Prostate gland (tissue), 2 donors: ENCODE measurements around the gene CRKL. TPM values are rescaled to one million over a fixed set of nuclear protein-coding genes. Genes with fewer than 3 reads are reported as not detected.

ENCODE experiments used
- DNase-seq: peaks from one replicate; pipeline ENCODE4 v3.0.0-alpha.2; 2019; ENCODE audit warnings: low spot score
- H3K27ac ChIP-seq, 2 donors: fragments of 200-600 bp; sonication (generic); 2 replicates each; pipeline ENCODE4 v1.5.1; 2017 to 2019
- H3K27me3 ChIP-seq: fragments of 200-600 bp; sonication (generic); replicated peaks from 2 replicates; pipeline ENCODE4 v1.5.1; 2019; ENCODE audit not compliant: insufficient read depth
- H3K36me3 ChIP-seq, 2 donors: fragments of 200-600 bp; sonication (generic); 1 replicate in 1 of 2; 2 replicates in 1 of 2; pipeline versions ENCODE4 v1.5.1 to v1.8.1; 2017 to 2019
- H3K4me1 ChIP-seq: fragments of 200-600 bp; sonication (generic); replicated peaks from 2 replicates; pipeline ENCODE4 v1.5.1; 2019
- H3K4me3 ChIP-seq, 2 donors: fragments of 200-600 bp; sonication (generic); 2 replicates each; pipeline ENCODE4 v1.5.1; 2017 to 2019
- H3K9me3 ChIP-seq: fragments of 200-600 bp; sonication (generic); 2 replicates; pipeline ENCODE4 v1.5.1; 2017
- POLR2A ChIP-seq: fragments of 450-650 bp; IDR thresholded peaks from one replicate; pipeline ENCODE4 v1.6.1; 2016; ENCODE audit warnings: antibody characterized with exemption, mild to moderate bottlenecking
- POLR2AphosphoS5 ChIP-seq: sonication (generic); formaldehyde crosslinking; IDR thresholded peaks from one replicate; pipeline ENCODE4 v1.6.1; 2017; ENCODE audit warnings: antibody characterized with exemption
- WGBS: methylation state at CpG from one replicate; pipeline ENCODE4 v1.1.5; 2018; 5-methylcytosine and 5-hydroxymethylcytosine counted together
- intact Hi-C: fragments of 100-400 bp; cut with DNase I; formaldehyde crosslinking; loops from one replicate; pipeline ENCODE4 v1.14.2; 2022
- total RNA-seq, 2 donors: library from RNA; depleted of rRNA; stranded (reverse); fragments of >200 nt; gene quantifications; one replicate each; pipeline ENCODE4 v1.1.0, GENCODE V29; 2016
- TF ChIP-seq, protein P1 (sequence below), 4 experiments: fragments of 200-600 bp in 2 of 4; fragments of 450-650 bp in 2 of 4; sonication (generic) in 2 of 4; IDR thresholded peaks; 1 replicate in 3 of 4; 2 replicates in 1 of 4; pipeline ENCODE4 v1.5.1; 2016 to 2019; ENCODE audit warnings: antibody characterized with exemption in 4 of 4, mild to moderate bottlenecking in 2 of 4, moderate library complexity in 2 of 4

CRKL gene
- total RNA-seq, 2 donors from 2014 or later: 41.6 to 72.0 TPM

DNA sequence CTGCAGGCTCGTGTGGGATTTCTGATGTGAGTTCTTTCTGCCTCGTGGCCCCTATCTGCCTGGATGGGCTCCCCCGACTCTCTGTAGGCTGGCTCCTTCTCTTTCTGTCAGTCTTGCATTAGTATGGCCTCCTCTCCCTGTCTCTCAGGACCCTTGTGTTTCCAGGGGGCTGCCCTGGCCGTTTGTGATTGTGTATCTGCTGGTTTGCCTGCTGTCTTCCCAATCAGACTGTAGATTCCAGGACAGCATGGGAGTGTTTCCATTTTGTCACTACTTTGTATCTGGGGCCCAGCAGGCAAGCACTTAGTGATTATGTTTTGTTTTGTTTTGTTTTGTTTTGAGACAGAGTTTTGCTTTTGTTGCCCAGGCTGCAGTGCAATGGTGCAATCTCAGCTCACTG lies 32.8 kb upstream of the CRKL start:
- peaks cover 2% of the 10 kb centered on the region for H3K4me1 ChIP-seq
- intact Hi-C loops: no loop called here
- H3K4me3 ChIP-seq: no peak overlapping the region
- 83% methylated on average over 4 of the region's 4 CpGs for WGBS
- H3K27ac ChIP-seq: no peak overlapping the region
- DNase-seq: no peak
- peaks cover 0 to 5% of the 10 kb centered on the region in 2 donors for H3K36me3 ChIP-seq
- no peaks in the 10 kb centered on the region for H3K27me3 ChIP-seq
- no peak for TF ChIP-seq POLR2AphosphoS5
- TF ChIP-seq POLR2A: no peak
- TF ChIP-seq, protein P1, sequence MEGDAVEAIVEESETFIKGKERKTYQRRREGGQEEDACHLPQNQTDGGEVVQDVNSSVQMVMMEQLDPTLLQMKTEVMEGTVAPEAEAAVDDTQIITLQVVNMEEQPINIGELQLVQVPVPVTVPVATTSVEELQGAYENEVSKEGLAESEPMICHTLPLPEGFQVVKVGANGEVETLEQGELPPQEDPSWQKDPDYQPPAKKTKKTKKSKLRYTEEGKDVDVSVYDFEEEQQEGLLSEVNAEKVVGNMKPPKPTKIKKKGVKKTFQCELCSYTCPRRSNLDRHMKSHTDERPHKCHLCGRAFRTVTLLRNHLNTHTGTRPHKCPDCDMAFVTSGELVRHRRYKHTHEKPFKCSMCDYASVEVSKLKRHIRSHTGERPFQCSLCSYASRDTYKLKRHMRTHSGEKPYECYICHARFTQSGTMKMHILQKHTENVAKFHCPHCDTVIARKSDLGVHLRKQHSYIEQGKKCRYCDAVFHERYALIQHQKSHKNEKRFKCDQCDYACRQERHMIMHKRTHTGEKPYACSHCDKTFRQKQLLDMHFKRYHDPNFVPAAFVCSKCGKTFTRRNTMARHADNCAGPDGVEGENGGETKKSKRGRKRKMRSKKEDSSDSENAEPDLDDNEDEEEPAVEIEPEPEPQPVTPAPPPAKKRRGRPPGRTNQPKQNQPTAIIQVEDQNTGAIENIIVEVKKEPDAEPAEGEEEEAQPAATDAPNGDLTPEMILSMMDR (IDR thresholded peaks at IDR 0.05): no peak
- H3K9me3 ChIP-seq: no peaks in the 10 kb centered on the region

DNA sequence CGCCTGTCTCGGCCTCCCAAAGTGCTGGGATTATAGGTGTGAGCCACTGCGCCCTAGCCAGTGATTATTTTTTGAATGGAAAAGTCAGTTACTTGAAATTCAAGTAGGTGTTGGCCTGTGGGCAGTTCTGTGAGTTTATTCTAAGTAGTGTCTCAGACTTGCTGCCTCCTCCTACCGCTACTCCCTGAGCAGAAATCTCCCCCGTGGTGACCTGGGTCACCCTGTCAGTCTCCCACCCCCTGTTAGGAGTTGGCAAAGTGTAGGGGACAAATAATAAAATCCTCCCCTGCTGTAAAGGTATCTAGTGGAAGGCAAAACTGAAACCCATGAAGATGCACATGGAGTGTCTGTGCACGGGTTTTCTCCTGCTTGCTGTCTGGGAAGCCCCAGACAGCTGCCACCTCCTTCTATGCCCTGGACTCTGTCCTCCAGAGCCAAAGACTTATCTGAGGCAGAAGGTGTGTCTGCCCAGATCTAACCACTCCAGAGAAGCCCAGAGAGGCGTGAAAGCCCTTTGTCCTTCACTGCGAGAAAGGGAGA lies 32.1 kb upstream of the CRKL start:
- WGBS: 73% methylated on average over 8 of the region's 8 CpGs
- intact Hi-C loops: no loop called here

DNA sequence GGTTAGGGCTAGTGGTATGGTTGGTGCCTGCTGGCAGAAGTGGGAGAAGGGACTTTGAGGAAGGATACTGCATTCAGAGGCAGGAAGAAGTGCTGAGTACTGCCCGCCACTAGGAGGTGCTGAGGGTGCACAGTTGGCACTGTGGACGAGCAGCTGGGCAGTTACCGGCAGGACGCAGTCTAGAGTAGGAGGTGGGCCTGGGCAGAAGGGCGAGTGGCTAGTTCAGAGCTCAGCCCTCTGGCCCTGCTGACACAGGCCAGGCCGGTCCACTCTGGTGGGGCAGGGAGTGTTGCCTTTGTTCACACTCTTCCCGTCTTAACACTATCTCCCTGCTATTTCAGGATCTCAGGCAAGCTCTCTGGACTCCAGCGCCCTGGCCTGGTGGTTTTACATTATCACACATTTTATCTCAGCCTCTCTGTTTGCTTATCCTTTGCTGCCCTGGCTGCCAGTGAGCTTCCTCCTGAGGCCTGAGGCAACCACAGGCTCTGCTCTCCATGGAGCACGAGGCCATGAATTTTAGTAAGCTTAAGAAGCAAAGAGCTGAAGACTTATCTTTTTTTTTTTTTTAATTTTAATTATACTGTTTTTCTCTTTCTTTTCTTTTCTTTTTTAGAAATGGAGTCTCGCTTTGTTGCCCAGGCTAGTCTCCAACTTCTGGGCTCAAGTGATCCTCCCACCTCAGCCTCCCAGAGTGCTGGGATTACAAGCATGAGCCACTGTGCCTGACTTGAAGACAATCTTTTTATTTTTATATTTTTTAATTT lies 31.5 kb upstream of the CRKL start:
- H3K27ac ChIP-seq: peak overlapping the region; percentile 67 to 69
- peak; percentile 87 for DNase-seq
- H3K9me3 ChIP-seq: no peaks in the 10 kb centered on the region
- peak overlapping the region in 1 of 2 donors; percentile 11 for H3K4me3 ChIP-seq
- no peak for TF ChIP-seq POLR2A
- TF ChIP-seq, protein P1 (IDR thresholded peaks at IDR 0.05): peak; percentile 69 to 96 (median 88)
- peak; percentile 86 for TF ChIP-seq POLR2AphosphoS5
- 17% methylated on average over 10 of the region's 10 CpGs for WGBS
- no peaks in the 10 kb centered on the region for H3K27me3 ChIP-seq
- peaks cover 0 to 5% of the 10 kb centered on the region in 2 donors for H3K36me3 ChIP-seq
- intact Hi-C loops: no loop called here
- peaks cover 2% of the 10 kb centered on the region for H3K4me1 ChIP-seq

More for the DNA sequence above, 32.1 kb upstream of the CRKL start:
- Histone ChIP-seq H3K4me3 (no peak overlapping the region), H3K9me3 (no peaks in the 10 kb centered on the region), H3K4me1 (peaks cover 2% of the 10 kb centered on the region), H3K27ac (peak overlapping the region; percentile 67 to 69), H3K27me3 (no peaks in the 10 kb centered on the region), H3K36me3 (peaks cover 0 to 5% of the 10 kb centered on the region in 2 donors)
- DNase-seq: no peak
- TF ChIP-seq, protein P1 (IDR thresholded peaks at IDR 0.05): no peak
- TF ChIP-seq POLR2AphosphoS5 (no peak), POLR2A (no peak)

DNA sequence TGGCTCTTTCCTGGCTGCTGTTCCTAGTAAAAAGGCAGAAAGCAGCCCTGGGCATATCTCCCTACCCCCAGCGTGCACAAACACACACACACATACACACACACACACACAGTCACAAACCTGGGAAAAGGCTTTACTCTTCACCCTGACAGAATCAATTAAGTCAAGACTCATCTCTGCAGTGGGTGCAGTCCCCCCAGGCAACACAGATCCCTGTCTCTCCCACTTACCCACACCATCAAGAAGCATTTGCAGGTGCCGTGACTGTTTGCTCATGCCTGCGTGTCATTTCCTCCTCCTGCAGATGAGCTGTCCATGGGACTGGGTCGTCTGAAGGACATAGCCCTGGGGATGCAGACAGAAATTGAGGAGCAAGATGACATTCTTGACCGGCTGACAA lies 29.8 kb upstream of the CRKL start:
- no peak for TF ChIP-seq POLR2AphosphoS5
- TF ChIP-seq, protein P1 (IDR thresholded peaks at IDR 0.05): no peak
- no peak for TF ChIP-seq POLR2A
- Histone ChIP-seq H3K4me1 (peaks cover 2% of the 10 kb centered on the region), H3K4me3 (no peak overlapping the region), H3K9me3 (no peaks in the 10 kb centered on the region), H3K27ac (no peak overlapping the region), H3K27me3 (no peaks in the 10 kb centered on the region), H3K36me3 (peaks cover 0 to 5% of the 10 kb centered on the region in 2 donors)
- DNase-seq: no peak
- WGBS: 88% methylated on average over 5 of the region's 5 CpGs
- intact Hi-C loops: no loop called here
